Activated CD4-positive, alpha-beta T cell treated with anti-CD3 and anti-CD28 coated beads for 48 hours (primary cell): ENCODE data around the gene MAP3K1.
A peak's percentile ranks its signal among the peaks of the same experiment; 100 is the strongest.

Experiments
- DNase-seq: peaks from one replicate; pipeline ENCODE4 v3.0.0-alpha.2; 2020

MAP3K1 gene

GRCh38 chr5:56849671-56850070 lies 34.3 kb downstream of the MAP3K1 start:
- DNase-seq: no peak

GRCh38 chr5:56850423-56850822 lies 35.1 kb downstream of the MAP3K1 start:
- DNase-seq: no peak

- no peak for DNase-seq
These were observed 36.1 kb downstream of the MAP3K1 start for GRCh38 chr5:56851258-56851941.

- DNase-seq: no peak
These were observed 37.1 kb downstream of the MAP3K1 start for GRCh38 chr5:56852228-56853000.

GRCh38 chr5:56853698-56854097 lies 38.3 kb downstream of the MAP3K1 start:
- DNase-seq: no peak

- no peak for DNase-seq
These were observed 39.6 kb downstream of the MAP3K1 start for GRCh38 chr5:56854920-56855319.

- DNase-seq: no peak
These were observed 41.3 kb downstream of the MAP3K1 start for GRCh38 chr5:56856541-56857178.

- DNase-seq: no peak
These were observed 43.6 kb downstream of the MAP3K1 start for GRCh38 chr5:56858777-56859442.

- no peak for DNase-seq
These were observed 46.6 kb downstream of the MAP3K1 start for GRCh38 chr5:56861893-56862485.

- DNase-seq: no peak
These were observed 47.6 kb downstream of the MAP3K1 start for GRCh38 chr5:56862909-56863308.

- no peak for DNase-seq
These were observed 56.4 kb downstream of the MAP3K1 start for GRCh38 chr5:56871777-56872176.

- no peak for DNase-seq
These were observed 57.7 kb downstream of the MAP3K1 start for GRCh38 chr5:56873056-56873455.

- no peak for DNase-seq
These were observed 61.0 kb downstream of the MAP3K1 start for GRCh38 chr5:56876327-56876726.

GRCh38 chr5:56881571-56881970 lies 66.2 kb downstream of the MAP3K1 start:
- DNase-seq: no peak

- DNase-seq: no peak
These were observed 78.1 kb downstream of the MAP3K1 start for GRCh38 chr5:56893251-56893951.

GRCh38 chr5:56896763-56897162 lies 81.4 kb downstream of the MAP3K1 start:
- DNase-seq: no peak

GRCh38 chr5:56898213-56898612 lies 82.9 kb downstream of the MAP3K1 start:
- DNase-seq: no peak

- DNase-seq: no peak
These were observed 85.0 kb downstream of the MAP3K1 start for GRCh38 chr5:56900395-56900794.

GRCh38 chr5:56900858-56901578 lies 85.7 kb downstream of the MAP3K1 start:
- peak; percentile 20 for DNase-seq

- no peak for DNase-seq
These were observed 93.6 kb downstream of the MAP3K1 start for GRCh38 chr5:56908942-56909293.

- peak; percentile 96 for DNase-seq
These were observed 94.2 kb downstream of the MAP3K1 start, which contains the start of gene SETD9 for GRCh38 chr5:56909294-56910209. Gene SETD9 (plus strand): TSS chr5:56909596. CDS start chr5:56909646, 50 bp downstream.
